ENCODE measurements around the gene DDX10. TPM values are rescaled to one million over a fixed set of nuclear protein-coding genes. Genes with fewer than 3 reads are reported as not detected.

Gene DDX10
- total and polyA plus RNA-seq, 9 of the 15 experiments (the other 6 are each of a cell fraction or from before 2014, with no cell fraction given): 33.9 to 94.6 (median 50.7) TPM

- Histone ChIP-seq H3K79me2 (ENCODE audit: control insufficient read depth, insufficient read depth, low read length) (no peaks in the 10 kb centered on the region), H3K4me3 (no peak overlapping the region), H3K36me3 (ENCODE audit: control insufficient read depth, insufficient read depth, low read length) (no peaks in the 10 kb centered on the region), H3K9me3 (replicated peaks; ENCODE audit: control insufficient read depth, insufficient read depth, low read depth, low read length) (no peaks in the 10 kb centered on the region), H3K4me1 (replicated peaks in 1 of 2; ENCODE audit: control insufficient read depth in 2 of 2, insufficient read depth in 2 of 2, low read length in 2 of 2) (peaks cover 0 to 2% of the 10 kb centered on the region in 2 experiments; a peak in 1 of 5 replicates), H3K27ac (ENCODE audit: extremely low read depth, low read depth, low read length) (no peak overlapping the region), H3K27me3 (ENCODE audit: control insufficient read depth in 2 of 2, insufficient read depth in 2 of 2, low read length in 2 of 2) (peaks cover 0 to 8% of the 10 kb centered on the region in 2 experiments; a peak in 1 of 5 replicates), H2AFZ (ENCODE audit: low read depth, low read length) (no peak overlapping the region), H3K9me1 (ENCODE audit: control insufficient read depth, insufficient read depth, low read length) (no peaks in the 10 kb centered on the region), H3K9ac (ENCODE audit: insufficient read depth in 1 of 2, low read depth in 2 of 2, low read length in 2 of 2) (no peak overlapping the region), H4K20me1 (replicated peaks; ENCODE audit: control insufficient read depth, insufficient read depth, low read length) (no peaks in the 10 kb centered on the region), H3K4me2 (ENCODE audit: insufficient read depth, low read length) (no peak overlapping the region)
- POLR2A ChIA-PET: no interaction called here
- FAIRE-seq (peak; percentile 70), DNase-seq (ENCODE audit: extremely low read depth in 1 of 4, low spot score in 3 of 4) (peak in 2 of 4 experiments; percentile 22 to 43), ATAC-seq (peak; percentile 80)
- CTCF ChIA-PET (ENCODE audit: low intra/inter-chr PET ratio): no interaction called here
- WGBS (ENCODE audit: insufficient coverage, low coverage, missing lambda C conversion rate): 36% methylated on average over 7 of the region's 7 CpGs
- intact Hi-C loops (cut with micrococcal nuclease): loop anchor here (5.0 kb wide), 1 partner anchor 261 kb away; no protein-coding TSS in a partner anchor
- BruUV-seq (replicated peaks): no TSS peak
- in situ Hi-C loops (cut with MboI): no loop called here
- TF ChIP-seq MEIS2 (IDR thresholded peaks at IDR 0.05; ENCODE audit: partially characterized antibody): peak; percentile 28
- no peak for TF ChIP-seq ETS2 (tag; IDR thresholded peaks at IDR 0.05; ENCODE audit: borderline replicate concordance, poor library complexity, severe bottlenecking)
- no peak for TF ChIP-seq ZNF644 (tag; IDR thresholded peaks at IDR 0.05; ENCODE audit: low read depth)
- TF ChIP-seq TSHZ1 (CRISPR knock-in tag; IDR thresholded peaks at IDR 0.05): no peak
- TF ChIP-seq JUND (IDR thresholded peaks at IDR 0.05; ENCODE audit: borderline replicate concordance, low read depth, low read length): peak; percentile 79
- peak; percentile 81; the same call in 2 of the 3 replicates for TF ChIP-seq JUND (tag; IDR thresholded peaks at IDR 0.05; ENCODE audit: borderline replicate concordance, low read depth, low read length)
- TF ChIP-seq FOSL1 (tag; conservative IDR thresholded peaks at IDR 0.05): peak; percentile 90
- TF ChIP-seq PKNOX1 (IDR thresholded peaks at IDR 0.05): peak; percentile 90
- no peak for TF ChIP-seq USF1 (CRISPR knock-in tag; IDR thresholded peaks at IDR 0.05)
- TF ChIP-seq HMBOX1 (IDR thresholded peaks at IDR 0.05): 0 out of 2 replicates have a peak, but pooled peaks have one; percentile 19
- no peak for TF ChIP-seq DEAF1 (CRISPR knock-in tag; IDR thresholded peaks at IDR 0.05)
These were observed 293.7 kb downstream of the DDX10 start for GRCh38 chr11:108958368-108959104.
